GM19240 (cell line): ENCODE results near the gene GTF2IRD1.
"Not testable (repeated sequence)": the region's sequence is repeated elsewhere in the genome, so short reads cannot be mapped to it uniquely, and the experiment has no call there.

Experiments
- DNase-seq: peaks from one replicate; pipeline ENCODE4 v3.0.0; 2011; ENCODE audit warnings: low spot score; ENCODE audit not compliant: insufficient read length

The GTF2IRD1 gene

GRCh38 chr7:74632505-74632904, 178.8 kb downstream of the GTF2IRD1 start:
- no peak for DNase-seq

DNA sequence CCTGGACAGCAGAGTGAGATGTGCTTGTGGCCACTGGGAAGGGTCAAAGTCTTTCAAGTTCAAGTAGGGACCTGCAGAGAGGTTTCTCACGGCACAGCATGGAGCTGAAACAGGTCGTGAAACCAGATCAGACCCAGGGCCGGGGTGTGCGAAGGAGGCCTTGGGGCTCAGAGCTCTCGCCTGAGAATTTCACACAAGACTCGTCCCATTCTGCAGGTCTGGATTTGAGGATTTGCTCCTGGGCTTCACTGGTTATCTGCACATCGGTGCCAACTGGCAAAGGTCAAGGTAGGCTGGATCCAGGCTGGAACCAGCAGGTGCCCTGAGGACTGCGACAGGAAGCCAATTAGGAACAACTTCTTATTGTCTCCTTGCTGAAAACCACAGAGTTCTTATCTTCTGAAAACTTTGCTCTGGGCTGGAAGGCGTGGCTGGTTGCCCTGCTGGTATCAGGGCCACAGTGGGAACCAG, 179.8 kb downstream of the GTF2IRD1 start:
- DNase-seq, result no peak

GRCh38 chr7:74637745-74638144, 184.0 kb downstream of the GTF2IRD1 start:
- no peak for DNase-seq

- not testable (repeated sequence) for DNase-seq
Measured at GRCh38 chr7:74650055-74650454, 196.3 kb downstream of the GTF2IRD1 start.

GRCh38 chr7:74650493-74651132, 196.9 kb downstream of the GTF2IRD1 start:
- DNase-seq, result not testable (repeated sequence)

DNA sequence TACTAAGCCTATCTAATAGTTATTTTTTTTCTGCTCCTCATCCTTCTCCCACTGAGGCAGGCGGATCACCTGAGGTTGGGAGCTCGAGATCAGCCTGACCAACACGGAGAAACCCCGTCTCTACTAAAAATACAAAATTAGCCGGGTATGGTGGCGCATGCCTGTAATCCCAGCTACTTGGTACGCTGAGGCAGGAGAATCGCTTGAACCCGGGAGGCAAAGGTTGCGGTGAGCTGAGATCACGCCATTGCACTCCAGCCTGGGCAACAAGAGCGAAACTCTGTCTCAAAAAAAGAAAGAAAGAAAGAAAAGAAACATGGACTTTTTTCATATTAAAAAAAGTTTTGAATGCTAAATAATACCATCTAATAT, 197.4 kb downstream of the GTF2IRD1 start:
- not testable (repeated sequence) for DNase-seq
